B cell (primary cell): ENCODE results near the gene ARRDC1. TPM values are rescaled to one million over a fixed set of nuclear protein-coding genes. Genes with fewer than 3 reads are reported as not detected.
A peak's percentile ranks its signal among the peaks of the same experiment; 100 is the strongest.

Experiments used
- ATAC-seq: fragments of 200-7000 bp; cut with Tn5 transposase; one replicate; pipeline ENCODE4 v1.10.0; 2021; ENCODE audit warnings: low read depth, mild to moderate bottlenecking, moderate number of reproducible peaks, moderate library complexity
- CTCF ChIA-PET: fragments of 350-600 bp; sonication (Branson Sonifier 250); formaldehyde crosslinking; loops from one replicate; lab custom pipeline; 2021; ENCODE audit warnings: antibody characterized with exemption, inconsistent platforms; lab: Charles Lee
- POLR2A ChIA-PET: fragments of 350-600 bp; sonication (Branson Sonifier 250); formaldehyde crosslinking; loops from one replicate; lab custom pipeline; 2021; ENCODE audit warnings: antibody characterized with exemption; lab: Charles Lee
- DNase-seq: peaks from one replicate; pipeline ENCODE4 v3.0.0; 2013
- H2AFZ ChIP-seq: 2 replicates; pipeline ENCODE4 v1.6.1; 2012; ENCODE audit warnings: mild to moderate bottlenecking, low read depth, low read length; ENCODE audit not compliant: insufficient read depth, poor library complexity, severe bottlenecking
- H3K27ac ChIP-seq, 2 donors: 1 replicate in 1 of 2; 2 replicates in 1 of 2; pipeline ENCODE4 v1.5.1; 2012 to 2013; ENCODE audit warnings: low read length in 2 of 2, mild to moderate bottlenecking in 2 of 2, moderate library complexity in 1 of 2
- H3K27me3 ChIP-seq, 4 experiments: fragments of 200-600 bp in 1 of 4; sonication (generic) in 1 of 4; replicated peaks in 1 of 4; 1 replicate in 2 of 4; 2 replicates in 2 of 4; pipeline versions ENCODE4 v1.6.1 to v1.7.0; 2013 to 2016; ENCODE audit warnings: low read length in 3 of 4, mild to moderate bottlenecking in 2 of 4, mixed read lengths in 1 of 4, moderate library complexity in 1 of 4; ENCODE audit not compliant: insufficient read depth in 4 of 4, control insufficient read depth in 3 of 4; ENCODE audit errors: control extremely low read depth in 1 of 4
- H3K36me3 ChIP-seq, 2 experiments: replicated peaks in 1 of 2; 1 replicate in 1 of 2; 2 replicates in 1 of 2; pipeline versions ENCODE4 v1.6.1 to v1.7.1; 2013; ENCODE audit warnings: low read length in 1 of 2; ENCODE audit not compliant: insufficient read depth in 2 of 2, control insufficient read depth in 1 of 2; ENCODE audit errors: control extremely low read depth in 1 of 2, extremely low read depth in 1 of 2
- H3K4me1 ChIP-seq, 2 donors: fragments of 200-600 bp in 1 of 2; sonication (generic) in 1 of 2; 1 replicate in 1 of 2; 2 replicates in 1 of 2; pipeline versions ENCODE4 v1.5.1 to v1.6.1; 2013 to 2017; ENCODE audit warnings: low read length in 2 of 2; ENCODE audit not compliant: control insufficient read depth in 2 of 2, insufficient read depth in 2 of 2
- H3K4me2 ChIP-seq: replicated peaks from 2 replicates; pipeline ENCODE3; 2012; ENCODE audit warnings: mild to moderate bottlenecking, low read depth, low read length; ENCODE audit not compliant: poor library complexity, severe bottlenecking
- H3K4me3 ChIP-seq, 5 experiments: fragments of 200-600 bp in 1 of 5; sonication (generic) in 1 of 5; 1 replicate in 3 of 5; 2 replicates in 2 of 5; pipeline versions ENCODE4 v1.5.1 to v1.7.0; 2011 to 2016; ENCODE audit warnings: low read length in 4 of 5, mild to moderate bottlenecking in 4 of 5, low read depth in 2 of 5, control low read depth in 1 of 5, moderate library complexity in 1 of 5; ENCODE audit not compliant: insufficient read depth in 1 of 5; ENCODE audit errors: control extremely low read depth in 1 of 5, extremely low read depth in 1 of 5
- H3K79me2 ChIP-seq: fragments of 200-600 bp; sonication (generic); one replicate; pipeline ENCODE4 v1.6.0; 2016; ENCODE audit warnings: low read length; ENCODE audit not compliant: control insufficient read depth, insufficient read depth
- H3K9ac ChIP-seq: fragments of 200-600 bp; sonication (generic); 2 replicates; pipeline ENCODE4 v1.6.1; 2017; ENCODE audit warnings: mild to moderate bottlenecking, low read length, moderate library complexity
- H3K9me3 ChIP-seq, 3 donors: one replicate each; pipeline versions ENCODE4 v1.6.1 to v1.7.1; 2013; ENCODE audit warnings: low read length in 2 of 3; ENCODE audit not compliant: control insufficient read depth in 2 of 3, insufficient read depth in 1 of 3; ENCODE audit errors: control extremely low read depth in 1 of 3
- H4K20me1 ChIP-seq: 2 replicates; pipeline ENCODE4 v1.6.0; 2012; ENCODE audit warnings: mild to moderate bottlenecking, low read length; ENCODE audit not compliant: insufficient read depth, control insufficient read depth, poor library complexity, severe bottlenecking
- H3K27ac Mint-ChIP-seq: one replicate; pipeline ENCODE4 v1.8.0; 2021; ENCODE audit warnings: mixed read lengths
- H3K27me3 Mint-ChIP-seq: one replicate; pipeline ENCODE4 v1.8.0; 2021; ENCODE audit warnings: mixed read lengths
- H3K4me1 Mint-ChIP-seq: one replicate; pipeline ENCODE4 v1.8.0; 2021; ENCODE audit warnings: mixed read lengths
- H3K4me3 Mint-ChIP-seq: one replicate; pipeline ENCODE4 v1.8.0; 2021; ENCODE audit warnings: mixed read lengths
- H3K9me3 Mint-ChIP-seq: one replicate; pipeline ENCODE4 v1.8.0; 2022; ENCODE audit warnings: mixed read lengths; ENCODE audit not compliant: insufficient read depth
- EZH2 ChIP-seq: IDR thresholded peaks from 2 replicates; pipeline ENCODE4 v1.6.1; 2012; ENCODE audit warnings: borderline replicate concordance, low read depth, mild to moderate bottlenecking, moderate library complexity, low read length; ENCODE audit not compliant: insufficient read depth, poor library complexity, severe bottlenecking
- WGBS: methylation state at CpG from one replicate; pipeline ENCODE4 v1.1.5; 2013; ENCODE audit warnings: missing lambda C conversion rate; ENCODE audit not compliant: insufficient coverage; 5-methylcytosine and 5-hydroxymethylcytosine counted together
- intact Hi-C: fragments of 100-400 bp; cut with micrococcal nuclease; formaldehyde crosslinking; loops from one replicate; pipeline ENCODE4 v1.10.0; 2022
- polyA plus RNA-seq: library from polyadenylated mRNA; depleted of rRNA; stranded (reverse); fragments of >200 nt; gene quantifications from 2 replicates; pipeline ENCODE4 v1.2.3, GENCODE V29; 2012
- total RNA-seq, 2 donors: library from RNA; stranded (reverse); fragments of 120-200 nt in 1 of 2; gene quantifications; 1 replicate in 1 of 2; 2 replicates in 1 of 2; pipeline versions ENCODE4 v1.2.3 to v1.2.4, GENCODE V29; 2013 to 2022
- TF ChIP-seq, protein P1 (sequence below): fragments of 200-600 bp; IDR thresholded peaks from one replicate; pipeline ENCODE4 v1.8.0; 2022; ENCODE audit warnings: antibody characterized with exemption, mild to moderate bottlenecking

The ARRDC1 gene
- total and polyA plus RNA-seq, 2 donors (not counting 1 experiment from before 2014, with no cell fraction given), result 89.2 to 227 TPM

DNA sequence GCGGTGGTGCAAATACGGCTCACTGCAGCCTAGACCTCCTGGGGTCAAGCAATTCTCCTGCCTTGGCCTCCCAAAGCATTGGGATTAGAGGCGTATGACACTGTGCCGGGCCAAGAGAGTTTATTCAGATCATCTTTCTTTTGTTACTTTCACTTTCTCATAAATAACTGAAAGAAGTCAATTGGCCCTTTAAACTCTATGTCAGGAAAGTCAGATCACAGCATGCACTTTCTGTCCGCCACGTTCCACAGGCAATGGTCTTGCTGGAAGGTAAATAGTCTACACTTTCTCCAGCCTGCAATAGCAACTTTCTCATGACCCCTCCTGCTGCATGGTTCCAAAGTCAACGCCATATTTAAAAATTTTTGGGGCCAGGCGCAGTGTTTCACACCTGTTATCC is 6.5 kb upstream of the ARRDC1 start:
- no peak for ATAC-seq
- peaks cover 0 to 5% of the 10 kb centered on the region in 2 donors for H3K4me1 ChIP-seq
- no peak for DNase-seq
- H3K4me3 ChIP-seq, result no peak overlapping the region
- H4K20me1 ChIP-seq, result no peaks in the 10 kb centered on the region
- Mint-ChIP-seq H3K27ac (no peak overlapping the region), H3K9me3 (no peaks in the 10 kb centered on the region), H3K4me3 (no peak overlapping the region), H3K27me3 (no peaks in the 10 kb centered on the region), H3K4me1 (peaks cover 7% of the 10 kb centered on the region)
- no peaks in the 10 kb centered on the region for H3K36me3 ChIP-seq
- CTCF ChIA-PET, result interaction anchor here (1.1 kb wide), 1 partner anchor 11 kb away, joined by 3 read pairs; no protein-coding TSS in a partner anchor
- no peak overlapping the region for H3K27ac ChIP-seq
- WGBS, result 92% methylated on average over 4 of the region's 8 CpGs
- H3K9me3 ChIP-seq, result no peaks in the 10 kb centered on the region
- no peaks in the 10 kb centered on the region for H3K27me3 ChIP-seq
- no peak overlapping the region for H3K4me2 ChIP-seq
- TF ChIP-seq, protein P1, sequence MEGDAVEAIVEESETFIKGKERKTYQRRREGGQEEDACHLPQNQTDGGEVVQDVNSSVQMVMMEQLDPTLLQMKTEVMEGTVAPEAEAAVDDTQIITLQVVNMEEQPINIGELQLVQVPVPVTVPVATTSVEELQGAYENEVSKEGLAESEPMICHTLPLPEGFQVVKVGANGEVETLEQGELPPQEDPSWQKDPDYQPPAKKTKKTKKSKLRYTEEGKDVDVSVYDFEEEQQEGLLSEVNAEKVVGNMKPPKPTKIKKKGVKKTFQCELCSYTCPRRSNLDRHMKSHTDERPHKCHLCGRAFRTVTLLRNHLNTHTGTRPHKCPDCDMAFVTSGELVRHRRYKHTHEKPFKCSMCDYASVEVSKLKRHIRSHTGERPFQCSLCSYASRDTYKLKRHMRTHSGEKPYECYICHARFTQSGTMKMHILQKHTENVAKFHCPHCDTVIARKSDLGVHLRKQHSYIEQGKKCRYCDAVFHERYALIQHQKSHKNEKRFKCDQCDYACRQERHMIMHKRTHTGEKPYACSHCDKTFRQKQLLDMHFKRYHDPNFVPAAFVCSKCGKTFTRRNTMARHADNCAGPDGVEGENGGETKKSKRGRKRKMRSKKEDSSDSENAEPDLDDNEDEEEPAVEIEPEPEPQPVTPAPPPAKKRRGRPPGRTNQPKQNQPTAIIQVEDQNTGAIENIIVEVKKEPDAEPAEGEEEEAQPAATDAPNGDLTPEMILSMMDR, result no peak
- TF ChIP-seq EZH2, result no peak
- no peaks in the 10 kb centered on the region for H3K79me2 ChIP-seq
- H3K9ac ChIP-seq, result no peak overlapping the region
- POLR2A ChIA-PET, result no interaction called here
- intact Hi-C loops, result no loop called here
- H2AFZ ChIP-seq, result no peak overlapping the region

DNA sequence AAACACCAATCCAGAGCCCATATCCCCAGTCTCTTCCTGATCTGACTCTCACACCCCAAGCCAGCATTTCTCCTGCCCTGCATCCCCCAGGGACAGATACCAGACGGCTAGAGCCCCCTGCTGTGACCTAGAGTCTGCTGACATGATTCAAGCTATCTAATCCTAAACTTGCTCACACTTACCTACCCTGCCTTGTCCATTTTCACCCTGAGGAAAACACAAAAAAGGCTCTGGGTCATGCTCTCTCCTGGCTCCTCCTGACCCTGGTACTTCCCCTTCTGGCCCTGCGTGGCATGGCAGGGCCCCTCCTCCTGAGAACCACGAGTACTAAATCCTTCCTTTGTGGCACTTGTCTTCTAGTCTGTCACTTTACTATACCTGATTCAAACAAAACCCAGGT is 2.8 kb upstream of the ARRDC1 start:
- H3K9me3 ChIP-seq, result no peaks in the 10 kb centered on the region
- 0% methylated on average over 2 of the region's 3 CpGs for WGBS
- no peaks in the 10 kb centered on the region for H3K27me3 ChIP-seq
- H2AFZ ChIP-seq, result peak overlapping the region; percentile 14
- TF ChIP-seq EZH2, result no peak
- TF ChIP-seq, protein P1, result no peak
- DNase-seq (no peak), ATAC-seq (no peak)
- H3K27me3 Mint-ChIP-seq, result no peaks in the 10 kb centered on the region
- no peak overlapping the region for H3K4me2 ChIP-seq
- ChIA-PET CTCF (interaction anchor here (0.9 to 1.1 kb wide), 2 partner anchors 21 to 22 kb away, joined by 3 to 4 read pairs; no protein-coding TSS in a partner anchor), POLR2A (no interaction called here)
- peaks cover 21% of the 10 kb centered on the region for H3K4me1 Mint-ChIP-seq
- intact Hi-C loops, result no loop called here
- peaks cover 12 to 25% of the 10 kb centered on the region in 2 donors for H3K4me1 ChIP-seq
- H3K9me3 Mint-ChIP-seq, result no peaks in the 10 kb centered on the region
- no peak overlapping the region for H3K27ac ChIP-seq
- peaks cover 14% of the 10 kb centered on the region for H4K20me1 ChIP-seq
- peak overlapping the region; percentile 54 for H3K4me3 Mint-ChIP-seq
- peaks cover 18% of the 10 kb centered on the region for H3K79me2 ChIP-seq
- no peaks in the 10 kb centered on the region for H3K36me3 ChIP-seq
- no peak overlapping the region for H3K27ac Mint-ChIP-seq
- no peak overlapping the region for H3K9ac ChIP-seq
- H3K4me3 ChIP-seq, result no peak overlapping the region
